B cell (primary cell): ENCODE data around the gene OMA1. TPM values are rescaled to one million over a fixed set of nuclear protein-coding genes. Genes with fewer than 3 reads are reported as not detected.
A peak's percentile ranks its signal among the peaks of the same experiment; 100 is the strongest.

Experiments
- ATAC-seq: fragments of 200-7000 bp; cut with Tn5 transposase; one replicate; pipeline ENCODE4 v1.10.0; 2021; ENCODE audit warnings: low read depth, mild to moderate bottlenecking, moderate number of reproducible peaks, moderate library complexity
- CTCF ChIA-PET: fragments of 350-600 bp; sonication (Branson Sonifier 250); formaldehyde crosslinking; loops from one replicate; lab custom pipeline; 2021; ENCODE audit warnings: antibody characterized with exemption, inconsistent platforms; lab: Charles Lee
- POLR2A ChIA-PET: fragments of 350-600 bp; sonication (Branson Sonifier 250); formaldehyde crosslinking; loops from one replicate; lab custom pipeline; 2021; ENCODE audit warnings: antibody characterized with exemption; lab: Charles Lee
- DNase-seq: peaks from one replicate; pipeline ENCODE4 v3.0.0; 2013
- H2AFZ ChIP-seq: 2 replicates; pipeline ENCODE4 v1.6.1; 2012; ENCODE audit warnings: mild to moderate bottlenecking, low read depth, low read length; ENCODE audit not compliant: insufficient read depth, poor library complexity, severe bottlenecking
- H3K27ac ChIP-seq, 2 donors: 1 replicate in 1 of 2; 2 replicates in 1 of 2; pipeline ENCODE4 v1.5.1; 2012 to 2013; ENCODE audit warnings: low read length in 2 of 2, mild to moderate bottlenecking in 2 of 2, moderate library complexity in 1 of 2
- H3K27me3 ChIP-seq, 4 experiments: fragments of 200-600 bp in 1 of 4; sonication (generic) in 1 of 4; replicated peaks in 1 of 4; 1 replicate in 2 of 4; 2 replicates in 2 of 4; pipeline versions ENCODE4 v1.6.1 to v1.7.0; 2013 to 2016; ENCODE audit warnings: low read length in 3 of 4, mild to moderate bottlenecking in 2 of 4, mixed read lengths in 1 of 4, moderate library complexity in 1 of 4; ENCODE audit not compliant: insufficient read depth in 4 of 4, control insufficient read depth in 3 of 4; ENCODE audit errors: control extremely low read depth in 1 of 4
- H3K36me3 ChIP-seq, 2 experiments: replicated peaks in 1 of 2; 1 replicate in 1 of 2; 2 replicates in 1 of 2; pipeline versions ENCODE4 v1.6.1 to v1.7.1; 2013; ENCODE audit warnings: low read length in 1 of 2; ENCODE audit not compliant: insufficient read depth in 2 of 2, control insufficient read depth in 1 of 2; ENCODE audit errors: control extremely low read depth in 1 of 2, extremely low read depth in 1 of 2
- H3K4me1 ChIP-seq, 2 donors: fragments of 200-600 bp in 1 of 2; sonication (generic) in 1 of 2; 1 replicate in 1 of 2; 2 replicates in 1 of 2; pipeline versions ENCODE4 v1.5.1 to v1.6.1; 2013 to 2017; ENCODE audit warnings: low read length in 2 of 2; ENCODE audit not compliant: control insufficient read depth in 2 of 2, insufficient read depth in 2 of 2
- H3K4me2 ChIP-seq: replicated peaks from 2 replicates; pipeline ENCODE3; 2012; ENCODE audit warnings: mild to moderate bottlenecking, low read depth, low read length; ENCODE audit not compliant: poor library complexity, severe bottlenecking
- H3K4me3 ChIP-seq, 5 experiments: fragments of 200-600 bp in 1 of 5; sonication (generic) in 1 of 5; 1 replicate in 3 of 5; 2 replicates in 2 of 5; pipeline versions ENCODE4 v1.5.1 to v1.7.0; 2011 to 2016; ENCODE audit warnings: low read length in 4 of 5, mild to moderate bottlenecking in 4 of 5, low read depth in 2 of 5, control low read depth in 1 of 5, moderate library complexity in 1 of 5; ENCODE audit not compliant: insufficient read depth in 1 of 5; ENCODE audit errors: control extremely low read depth in 1 of 5, extremely low read depth in 1 of 5
- H3K79me2 ChIP-seq: fragments of 200-600 bp; sonication (generic); one replicate; pipeline ENCODE4 v1.6.0; 2016; ENCODE audit warnings: low read length; ENCODE audit not compliant: control insufficient read depth, insufficient read depth
- H3K9ac ChIP-seq: fragments of 200-600 bp; sonication (generic); 2 replicates; pipeline ENCODE4 v1.6.1; 2017; ENCODE audit warnings: mild to moderate bottlenecking, low read length, moderate library complexity
- H3K9me3 ChIP-seq, 3 donors: one replicate each; pipeline versions ENCODE4 v1.6.1 to v1.7.1; 2013; ENCODE audit warnings: low read length in 2 of 3; ENCODE audit not compliant: control insufficient read depth in 2 of 3, insufficient read depth in 1 of 3; ENCODE audit errors: control extremely low read depth in 1 of 3
- H4K20me1 ChIP-seq: 2 replicates; pipeline ENCODE4 v1.6.0; 2012; ENCODE audit warnings: mild to moderate bottlenecking, low read length; ENCODE audit not compliant: insufficient read depth, control insufficient read depth, poor library complexity, severe bottlenecking
- H3K27ac Mint-ChIP-seq: one replicate; pipeline ENCODE4 v1.8.0; 2021; ENCODE audit warnings: mixed read lengths
- H3K27me3 Mint-ChIP-seq: one replicate; pipeline ENCODE4 v1.8.0; 2021; ENCODE audit warnings: mixed read lengths
- H3K4me1 Mint-ChIP-seq: one replicate; pipeline ENCODE4 v1.8.0; 2021; ENCODE audit warnings: mixed read lengths
- H3K4me3 Mint-ChIP-seq: one replicate; pipeline ENCODE4 v1.8.0; 2021; ENCODE audit warnings: mixed read lengths
- H3K9me3 Mint-ChIP-seq: one replicate; pipeline ENCODE4 v1.8.0; 2022; ENCODE audit warnings: mixed read lengths; ENCODE audit not compliant: insufficient read depth
- CTCF ChIP-seq: fragments of 200-600 bp; IDR thresholded peaks from one replicate; pipeline ENCODE4 v1.8.0; 2022; ENCODE audit warnings: antibody characterized with exemption, mild to moderate bottlenecking
- EZH2 ChIP-seq: IDR thresholded peaks from 2 replicates; pipeline ENCODE4 v1.6.1; 2012; ENCODE audit warnings: borderline replicate concordance, low read depth, mild to moderate bottlenecking, moderate library complexity, low read length; ENCODE audit not compliant: insufficient read depth, poor library complexity, severe bottlenecking
- WGBS: methylation state at CpG from one replicate; pipeline ENCODE4 v1.1.5; 2013; ENCODE audit warnings: missing lambda C conversion rate; ENCODE audit not compliant: insufficient coverage; 5-methylcytosine and 5-hydroxymethylcytosine counted together
- intact Hi-C: fragments of 100-400 bp; cut with micrococcal nuclease; formaldehyde crosslinking; loops from one replicate; pipeline ENCODE4 v1.10.0; 2022
- polyA plus RNA-seq: library from polyadenylated mRNA; depleted of rRNA; stranded (reverse); fragments of >200 nt; gene quantifications from 2 replicates; pipeline ENCODE4 v1.2.3, GENCODE V29; 2012
- total RNA-seq, 2 donors: library from RNA; stranded (reverse); fragments of 120-200 nt in 1 of 2; gene quantifications; 1 replicate in 1 of 2; 2 replicates in 1 of 2; pipeline versions ENCODE4 v1.2.3 to v1.2.4, GENCODE V29; 2013 to 2022

The OMA1 gene
- total and polyA plus RNA-seq, 2 donors (not counting 1 experiment from before 2014, with no cell fraction given), result 22.8 to 67.5 TPM

GRCh38 chr1:58432851-58433668 lies 113.5 kb downstream of the OMA1 start:
- no peak overlapping the region for H3K4me2 ChIP-seq
- POLR2A ChIA-PET, result no interaction called here

More at GRCh38 chr1:58432851-58433668, 113.5 kb downstream of the OMA1 start:
- no peak overlapping the region for H3K27ac ChIP-seq
- Mint-ChIP-seq H3K27ac (no peak overlapping the region), H3K4me1 (no peaks in the 10 kb centered on the region), H3K9me3 (no peaks in the 10 kb centered on the region), H3K4me3 (no peak overlapping the region), H3K27me3 (no peaks in the 10 kb centered on the region)
- DNase-seq (no peak), ATAC-seq (peak; percentile 43)
- H3K27me3 ChIP-seq, result no peaks in the 10 kb centered on the region
- CTCF ChIA-PET, result interaction anchor here (2.0 kb wide), 1 partner anchor 11 kb away, joined by 6 read pairs; no protein-coding TSS in a partner anchor
- no peaks in the 10 kb centered on the region for H4K20me1 ChIP-seq
- H3K9me3 ChIP-seq, result no peaks in the 10 kb centered on the region
- WGBS, result 74% methylated on average over 5 of the region's 10 CpGs
- no peaks in the 10 kb centered on the region for H3K79me2 ChIP-seq
- TF ChIP-seq EZH2 (no peak), CTCF (no peak)
- peaks cover 0 to 9% of the 10 kb centered on the region in 2 donors for H3K4me1 ChIP-seq
- no peak overlapping the region for H3K9ac ChIP-seq
- intact Hi-C loops, result no loop called here
- no peaks in the 10 kb centered on the region for H3K36me3 ChIP-seq
- H2AFZ ChIP-seq, result no peak overlapping the region
- H3K4me3 ChIP-seq, result no peak overlapping the region
